ENCODE data around the gene ABCC6. TPM values are rescaled to one million over a fixed set of nuclear protein-coding genes. Genes with fewer than 3 reads are reported as not detected.
"Not testable (repeated sequence)": the region's sequence is repeated elsewhere in the genome, so short reads cannot be mapped to it uniquely, and the experiment has no call there.

The ABCC6 gene
- polyA plus RNA-seq, 2 donors = 0.08 to 0.31 TPM

DNA sequence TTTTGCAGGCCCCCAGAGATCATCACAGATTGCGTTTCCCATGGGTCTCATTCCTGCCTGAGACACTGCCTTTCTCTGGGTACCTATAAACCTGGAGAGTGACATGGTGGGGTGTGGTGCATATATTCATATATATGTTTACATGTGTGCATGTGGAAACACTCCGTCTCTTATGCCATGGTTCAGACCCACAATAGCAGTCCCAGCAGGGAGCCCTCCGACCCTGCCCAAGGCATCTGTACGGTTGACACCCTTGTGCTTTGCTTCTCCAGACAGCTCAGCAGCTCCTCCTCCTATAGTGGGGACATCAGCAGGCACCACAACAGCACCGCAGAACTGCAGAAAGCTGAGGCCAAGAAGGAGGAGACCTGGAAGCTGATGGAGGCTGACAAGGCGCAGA, 116.8 kb downstream of the ABCC6 start:
- Histone ChIP-seq H3K4me1 (ENCODE audit: control insufficient read depth in 2 of 2, insufficient read depth in 2 of 2, low read length in 1 of 2) (no peaks in the 10 kb centered on the region), H3K27ac (ENCODE audit: low read depth in 2 of 2, low read length in 1 of 2) (no peak overlapping the region), H3K27me3 (ENCODE audit: control insufficient read depth in 1 of 2, insufficient read depth in 2 of 2, low read length in 2 of 2) (no peaks in the 10 kb centered on the region), H3K36me3 (ENCODE audit: control insufficient read depth in 2 of 2, insufficient read depth in 2 of 2, low read length in 1 of 2) (peaks cover 10 to 49% of the 10 kb centered on the region in 2 donors), H3K4me3 (ENCODE audit: low read depth in 1 of 2, low read length in 2 of 2) (no peak overlapping the region), H3K9me3 (ENCODE audit: control insufficient read depth in 2 of 2, insufficient read depth in 1 of 2, low read depth in 1 of 2, low read length in 1 of 2) (no peaks in the 10 kb centered on the region)
- 86 to 95% methylated on average over 6 of the region's 6 CpGs for WGBS, 2 donors

DNA sequence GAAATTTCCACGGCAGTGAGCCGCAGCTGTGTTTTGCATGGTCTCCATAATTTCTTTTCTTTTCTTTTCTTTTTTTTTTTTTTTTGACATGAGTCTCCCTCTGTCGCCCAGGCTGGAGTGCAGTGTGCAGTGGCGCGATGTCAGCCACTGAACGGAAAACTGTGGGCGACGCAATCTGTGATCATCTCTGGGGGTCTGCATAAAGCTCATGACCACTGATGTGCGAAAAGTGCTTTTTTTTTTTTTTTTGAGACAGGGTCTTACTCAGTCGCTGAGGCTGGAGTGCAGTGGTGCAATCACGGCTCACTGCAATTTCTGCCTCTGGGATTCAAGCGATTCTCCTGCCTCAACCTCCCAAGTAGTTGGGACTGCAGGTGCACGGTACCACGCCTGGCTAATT, 117.6 kb downstream of the ABCC6 start:
- Histone ChIP-seq H3K36me3 (ENCODE audit: control insufficient read depth in 2 of 2, insufficient read depth in 2 of 2, low read length in 1 of 2) (peaks cover 8 to 44% of the 10 kb centered on the region in 2 donors), H3K27ac (ENCODE audit: low read depth in 2 of 2, low read length in 1 of 2) (no peak overlapping the region), H3K4me3 (ENCODE audit: low read depth in 1 of 2, low read length in 2 of 2) (no peak overlapping the region), H3K4me1 (ENCODE audit: control insufficient read depth in 2 of 2, insufficient read depth in 2 of 2, low read length in 1 of 2) (no peaks in the 10 kb centered on the region), H3K27me3 (ENCODE audit: control insufficient read depth in 1 of 2, insufficient read depth in 2 of 2, low read length in 2 of 2) (no peaks in the 10 kb centered on the region), H3K9me3 (ENCODE audit: control insufficient read depth in 2 of 2, insufficient read depth in 1 of 2, low read depth in 1 of 2, low read length in 1 of 2) (no peaks in the 10 kb centered on the region)
- WGBS, 2 donors = 86 to 94% methylated on average over 14 of the region's 14 CpGs

DNA sequence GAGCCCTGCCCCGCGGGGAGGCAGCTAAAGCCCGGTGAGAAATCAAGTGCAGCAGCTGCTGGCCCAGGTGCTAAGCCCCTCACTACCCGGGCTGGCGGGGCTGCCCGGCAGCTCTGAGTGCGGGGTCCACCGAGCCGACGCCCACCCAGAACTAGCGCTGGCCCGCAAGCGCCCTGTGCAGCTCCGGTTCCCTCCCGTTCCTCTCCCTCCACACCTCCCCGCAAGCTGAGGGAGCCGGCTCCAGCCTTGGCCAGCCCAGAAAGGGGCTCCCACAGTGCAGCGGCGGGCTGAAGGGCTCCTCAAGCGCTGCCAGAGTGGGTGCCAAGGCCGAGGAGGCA, 118.5 kb downstream of the ABCC6 start:
- H3K4me1 ChIP-seq (ENCODE audit: control insufficient read depth in 2 of 2, insufficient read depth in 2 of 2, low read length in 1 of 2); H3K4me3 ChIP-seq (ENCODE audit: low read depth in 1 of 2, low read length in 2 of 2); H3K27ac ChIP-seq (ENCODE audit: low read depth in 2 of 2, low read length in 1 of 2); H3K9me3 ChIP-seq (ENCODE audit: control insufficient read depth in 2 of 2, insufficient read depth in 1 of 2, low read depth in 1 of 2, low read length in 1 of 2); H3K27me3 ChIP-seq (ENCODE audit: control insufficient read depth in 1 of 2, insufficient read depth in 2 of 2, low read length in 2 of 2): not testable (repeated sequence)
- H3K36me3 ChIP-seq (ENCODE audit: control insufficient read depth in 2 of 2, insufficient read depth in 2 of 2, low read length in 1 of 2) = peaks cover 5 to 39% of the 10 kb centered on the region in 2 donors
- 94% methylated on average over 21 of the region's 21 CpGs for WGBS, 2 donors

DNA sequence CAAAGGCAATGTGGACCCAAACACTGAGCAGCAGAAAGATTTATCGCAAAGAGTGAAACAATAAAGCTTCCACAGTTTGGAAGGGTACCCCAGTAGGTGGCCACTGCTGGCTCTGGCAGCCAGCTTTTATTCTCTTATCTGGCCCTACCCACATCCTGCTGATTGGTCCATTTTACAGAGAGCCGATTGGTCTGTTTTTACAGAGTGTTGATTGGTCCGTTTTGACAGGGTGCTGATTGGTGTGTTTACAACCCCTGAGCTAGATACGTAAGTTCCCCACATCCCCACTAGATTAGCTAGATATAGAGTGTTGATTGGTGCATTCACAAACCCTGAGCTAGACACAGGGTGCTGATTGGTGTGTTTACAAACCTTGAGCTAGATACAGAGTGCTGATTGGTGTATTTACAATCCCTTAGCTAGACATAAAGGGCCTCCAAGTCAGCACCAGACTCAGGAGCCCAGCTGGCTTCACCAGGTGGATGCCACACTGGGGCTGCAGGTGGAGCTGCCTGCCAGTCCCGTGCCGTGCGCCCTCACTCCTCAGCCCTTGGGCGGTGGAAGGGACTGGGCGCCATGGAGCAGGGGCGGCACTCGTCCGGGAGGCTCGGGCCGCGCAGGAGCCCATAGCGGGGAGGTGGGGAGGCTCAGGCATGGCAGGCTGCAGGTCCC, 119.0 kb downstream of the ABCC6 start:
- not testable (repeated sequence) for H3K27ac ChIP-seq (ENCODE audit: low read depth in 2 of 2, low read length in 1 of 2); H3K4me3 ChIP-seq (ENCODE audit: low read depth in 1 of 2, low read length in 2 of 2); H3K4me1 ChIP-seq (ENCODE audit: control insufficient read depth in 2 of 2, insufficient read depth in 2 of 2, low read length in 1 of 2); H3K9me3 ChIP-seq (ENCODE audit: control insufficient read depth in 2 of 2, insufficient read depth in 1 of 2, low read depth in 1 of 2, low read length in 1 of 2); H3K27me3 ChIP-seq (ENCODE audit: control insufficient read depth in 1 of 2, insufficient read depth in 2 of 2, low read length in 2 of 2)
- 92 to 93% methylated on average over 16 of the region's 16 CpGs for WGBS, 2 donors
- H3K36me3 ChIP-seq (ENCODE audit: control insufficient read depth in 2 of 2, insufficient read depth in 2 of 2, low read length in 1 of 2) = peaks cover 0 to 34% of the 10 kb centered on the region in 2 donors

DNA sequence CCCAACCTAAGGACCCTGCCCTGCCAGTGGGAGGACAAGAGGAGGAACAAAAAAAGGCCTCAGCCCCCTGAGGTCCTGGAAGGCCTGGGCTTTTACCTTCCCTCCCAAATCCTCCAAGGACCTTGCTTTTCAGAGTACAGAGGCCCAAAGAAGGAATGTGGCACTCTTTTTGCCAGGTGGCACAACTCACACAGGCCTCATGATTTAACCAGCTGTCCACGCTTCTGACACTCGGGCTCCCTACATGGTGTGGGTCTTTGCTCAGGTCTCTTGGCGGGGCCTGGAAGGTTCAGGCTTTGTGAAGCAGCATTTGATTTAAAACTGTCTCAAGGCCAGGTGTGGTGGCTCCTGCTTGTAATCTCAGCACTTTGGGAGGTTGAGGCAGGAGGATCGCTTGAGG, 120.6 kb downstream of the ABCC6 start:
- 87 to 97% methylated on average over 4 of the region's 4 CpGs for WGBS, 2 donors
- H3K27ac ChIP-seq (ENCODE audit: low read depth in 2 of 2, low read length in 1 of 2) = peak overlapping the region in 1 of 2 donors; percentile 28
- peaks cover 4 to 42% of the 10 kb centered on the region in 2 donors for H3K36me3 ChIP-seq (ENCODE audit: control insufficient read depth in 2 of 2, insufficient read depth in 2 of 2, low read length in 1 of 2)
- H3K4me1 ChIP-seq (ENCODE audit: control insufficient read depth in 2 of 2, insufficient read depth in 2 of 2, low read length in 1 of 2) = no peaks in the 10 kb centered on the region
- H3K27me3 ChIP-seq (ENCODE audit: control insufficient read depth in 1 of 2, insufficient read depth in 2 of 2, low read length in 2 of 2) = no peaks in the 10 kb centered on the region
- no peak overlapping the region for H3K4me3 ChIP-seq (ENCODE audit: low read depth in 1 of 2, low read length in 2 of 2)
- no peaks in the 10 kb centered on the region for H3K9me3 ChIP-seq (ENCODE audit: control insufficient read depth in 2 of 2, insufficient read depth in 1 of 2, low read depth in 1 of 2, low read length in 1 of 2)

DNA sequence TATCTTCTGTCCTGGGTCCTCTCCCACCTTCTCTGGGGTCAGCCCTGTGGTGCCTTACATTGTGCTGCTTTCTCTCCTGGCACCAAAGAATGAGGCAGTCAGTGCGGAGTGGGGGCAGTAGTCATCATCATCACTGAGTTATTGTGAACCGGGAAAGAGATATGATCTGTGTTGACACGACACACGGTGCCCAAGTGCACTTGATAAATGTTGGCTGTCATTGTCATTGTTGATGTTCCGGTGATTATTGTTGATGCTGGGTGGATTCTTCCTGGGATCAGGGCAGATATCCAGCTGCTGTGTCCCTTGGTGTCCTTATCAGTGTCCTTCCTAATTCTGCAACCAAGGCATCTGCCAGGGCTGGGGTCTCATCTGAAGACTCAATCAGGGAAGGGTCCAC, 121.7 kb downstream of the ABCC6 start:
- H3K4me3 ChIP-seq (ENCODE audit: low read depth in 1 of 2, low read length in 2 of 2) = no peak overlapping the region
- no peaks in the 10 kb centered on the region for H3K27me3 ChIP-seq (ENCODE audit: control insufficient read depth in 1 of 2, insufficient read depth in 2 of 2, low read length in 2 of 2)
- no peak overlapping the region for H3K27ac ChIP-seq (ENCODE audit: low read depth in 2 of 2, low read length in 1 of 2)
- no peaks in the 10 kb centered on the region for H3K9me3 ChIP-seq (ENCODE audit: control insufficient read depth in 2 of 2, insufficient read depth in 1 of 2, low read depth in 1 of 2, low read length in 1 of 2)
- 70 to 86% methylated on average over 5 of the region's 5 CpGs for WGBS, 2 donors
- peaks cover 8 to 40% of the 10 kb centered on the region in 2 donors for H3K36me3 ChIP-seq (ENCODE audit: control insufficient read depth in 2 of 2, insufficient read depth in 2 of 2, low read length in 1 of 2)
- no peaks in the 10 kb centered on the region for H3K4me1 ChIP-seq (ENCODE audit: control insufficient read depth in 2 of 2, insufficient read depth in 2 of 2, low read length in 1 of 2)

DNA sequence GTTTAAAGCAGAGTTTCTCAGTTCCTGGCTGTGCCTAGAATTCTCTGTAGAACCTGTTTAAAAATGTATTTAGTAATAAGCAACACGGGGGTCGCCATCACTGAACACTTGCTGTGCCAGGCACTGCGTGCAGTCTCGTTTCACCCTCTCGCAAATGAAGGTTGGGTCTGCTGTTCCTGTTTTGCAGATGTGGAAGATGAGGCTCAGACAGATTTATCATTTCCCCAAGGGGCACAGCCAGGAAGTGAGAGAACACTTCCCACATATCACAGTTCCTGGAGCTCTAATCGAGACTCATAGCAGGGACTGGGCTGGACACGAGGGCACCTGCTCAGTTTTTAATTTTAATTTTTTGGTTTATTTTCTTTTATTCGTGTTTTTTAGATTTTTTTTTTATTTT, 122.7 kb downstream of the ABCC6 start:
- H3K4me1 ChIP-seq (ENCODE audit: control insufficient read depth in 2 of 2, insufficient read depth in 2 of 2, low read length in 1 of 2) = no peaks in the 10 kb centered on the region
- no peak overlapping the region for H3K4me3 ChIP-seq (ENCODE audit: low read depth in 1 of 2, low read length in 2 of 2)
- no peaks in the 10 kb centered on the region for H3K9me3 ChIP-seq (ENCODE audit: control insufficient read depth in 2 of 2, insufficient read depth in 1 of 2, low read depth in 1 of 2, low read length in 1 of 2)
- H3K27me3 ChIP-seq (ENCODE audit: control insufficient read depth in 1 of 2, insufficient read depth in 2 of 2, low read length in 2 of 2) = no peaks in the 10 kb centered on the region
- WGBS, 2 donors = 75 to 79% methylated on average over 8 of the region's 8 CpGs
- no peak overlapping the region for H3K27ac ChIP-seq (ENCODE audit: low read depth in 2 of 2, low read length in 1 of 2)
- H3K36me3 ChIP-seq (ENCODE audit: control insufficient read depth in 2 of 2, insufficient read depth in 2 of 2, low read length in 1 of 2) = peaks cover 11 to 41% of the 10 kb centered on the region in 2 donors

DNA sequence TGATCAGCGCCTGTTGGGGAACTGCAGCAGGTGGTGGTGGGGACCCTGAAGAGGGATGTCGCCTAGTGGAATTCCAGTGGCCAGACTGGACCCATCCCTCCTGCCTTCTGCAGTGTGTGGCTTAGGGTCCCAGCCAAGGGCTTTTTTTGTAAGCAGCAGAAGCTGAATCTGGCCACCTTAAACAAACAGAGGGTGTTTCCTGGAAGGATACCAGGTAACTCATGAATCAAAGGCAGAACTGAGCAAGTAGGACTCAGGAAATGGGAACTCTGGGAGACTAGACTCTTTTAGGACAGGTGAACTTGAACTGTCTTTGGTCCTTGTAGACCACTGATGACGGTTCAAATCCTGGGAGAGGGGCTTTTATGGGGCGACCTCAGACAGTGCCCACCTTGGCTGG, 124.0 kb downstream of the ABCC6 start:
- H3K9me3 ChIP-seq (ENCODE audit: control insufficient read depth in 2 of 2, insufficient read depth in 1 of 2, low read depth in 1 of 2, low read length in 1 of 2) = no peaks in the 10 kb centered on the region
- 87 to 92% methylated on average over 4 of the region's 4 CpGs for WGBS, 2 donors
- H3K4me3 ChIP-seq (ENCODE audit: low read depth in 1 of 2, low read length in 2 of 2) = no peak overlapping the region
- no peaks in the 10 kb centered on the region for H3K4me1 ChIP-seq (ENCODE audit: control insufficient read depth in 2 of 2, insufficient read depth in 2 of 2, low read length in 1 of 2)
- H3K27ac ChIP-seq (ENCODE audit: low read depth in 2 of 2, low read length in 1 of 2) = peak overlapping the region in 1 of 2 donors; percentile 48
- H3K27me3 ChIP-seq (ENCODE audit: control insufficient read depth in 1 of 2, insufficient read depth in 2 of 2, low read length in 2 of 2) = no peaks in the 10 kb centered on the region
- H3K36me3 ChIP-seq (ENCODE audit: control insufficient read depth in 2 of 2, insufficient read depth in 2 of 2, low read length in 1 of 2) = peaks cover 11 to 35% of the 10 kb centered on the region in 2 donors

Other genes starting within 250 kb of the ABCC6 start
- gene NOMO3, start 9.0 kb upstream of the ABCC6 start, polyA plus RNA-seq = 1 to 10 TPM; 5.8 to 6.0 TPM
- 10 to 100 TPM; 13.6 to 42.0 TPM for gene NPIPA7, start 155.6 kb upstream of the ABCC6 start, polyA plus RNA-seq